ENCODE results near the gene ULBP1. TPM values are rescaled to one million over a fixed set of nuclear protein-coding genes. Genes with fewer than 3 reads are reported as not detected.

The ULBP1 gene
- total RNA-seq, 1 experiment from 2014 or later, result 1.6 TPM

- H2AFZ ChIP-seq (ENCODE audit: low read length), result no peak overlapping the region
These were observed 38.3 kb upstream of the ULBP1 start for GRCh38 chr6:149925253-149925973.

More at GRCh38 chr6:149925253-149925973, 38.3 kb upstream of the ULBP1 start:
- Histone ChIP-seq H3K79me1 (ENCODE audit: insufficient read depth, low read depth, low read length, poor library complexity, severe bottlenecking) (no peaks in the 10 kb centered on the region), H2AK5ac (ENCODE audit: insufficient read length, low read length) (no peak overlapping the region), H3K23me2 (ENCODE audit: insufficient read length, low read depth, low read length, poor library complexity, severe bottlenecking) (peaks cover 19% of the 10 kb centered on the region), H2BK5ac (ENCODE audit: insufficient read length, low read length) (no peak overlapping the region), H3K56ac (ENCODE audit: insufficient read length, low read depth, low read length) (no peak overlapping the region), H2BK120ac (ENCODE audit: low read depth, low read length, poor library complexity, severe bottlenecking) (no peak overlapping the region), H3K14ac (ENCODE audit: insufficient read depth, low read length) (no peak overlapping the region; the same call in 1 of the 2 replicates), H4K8ac (replicated peaks; ENCODE audit: insufficient read length, low read depth, low read length) (no peak overlapping the region), H3K18ac (ENCODE audit: insufficient read length, low read depth, low read length) (no peak overlapping the region), H4K91ac (ENCODE audit: insufficient read length, low read depth, low read length) (no peak overlapping the region), H3K27ac (ENCODE audit: insufficient read length, low read depth, low read length) (no peak overlapping the region), H3K4ac (ENCODE audit: low read depth, low read length) (no peak overlapping the region), H3K23ac (ENCODE audit: insufficient read length, low read depth, low read length) (no peak overlapping the region), H2BK15ac (ENCODE audit: low read depth, low read length) (no peak overlapping the region), H3K9me3 (ENCODE audit: control insufficient read depth, low read depth, low read length) (no peaks in the 10 kb centered on the region), H4K5ac (ENCODE audit: insufficient read length, low read depth, low read length) (no peak overlapping the region), H2BK12ac (ENCODE audit: insufficient read length, low read depth, low read length) (no peak overlapping the region), H3K4me1 (ENCODE audit: insufficient read depth, low read length) (no peaks in the 10 kb centered on the region), H3K9ac (ENCODE audit: extremely low read depth, insufficient read length, low read length) (no peak overlapping the region), H3K79me2 (ENCODE audit: insufficient read depth, low read length) (no peaks in the 10 kb centered on the region), H3T11ph (ENCODE audit: low read length) (no peak overlapping the region), H4K20me1 (ENCODE audit: control insufficient read depth, insufficient read depth, insufficient read length) (no peaks in the 10 kb centered on the region), H3K27me3 (ENCODE audit: insufficient read depth, low read length) (peaks cover 47% of the 10 kb centered on the region), H3K4me2 (ENCODE audit: insufficient read depth, insufficient read length, low read length) (peak overlapping the region; percentile 41), H2BK20ac (ENCODE audit: low read depth, low read length, poor library complexity, severe bottlenecking) (no peak overlapping the region)
- no CpG with 5 or more reads among the region's 34 CpGs for WGBS (ENCODE audit: extremely low coverage, insufficient read length, low lambda C conversion rate)
- no peak for TF ChIP-seq CTCF (conservative IDR thresholded peaks at IDR 0.05)
- Mint-ChIP-seq H3K27me3 (ENCODE audit: low read depth) (peaks cover 95% of the 10 kb centered on the region), H3K36me3 (ENCODE audit: insufficient read depth in 1 of 3, low read depth in 3 of 3) (no peaks in the 10 kb centered on the region; a peak in 1 of 7 replicates), H3K27ac (no peak overlapping the region), H3K9me3 (peaks cover 4 to 6% of the 10 kb centered on the region in 2 experiments; a peak in 4 of 5 replicates), H3K4me3 (peak overlapping the region; percentile 72 to 73), H3K4me1 (peaks cover 12 to 19% of the 10 kb centered on the region in 2 experiments)
- DNase-seq, result no peak

Measured in H9 (cell line).